ENCODE results near the gene TBL2.

DNA sequence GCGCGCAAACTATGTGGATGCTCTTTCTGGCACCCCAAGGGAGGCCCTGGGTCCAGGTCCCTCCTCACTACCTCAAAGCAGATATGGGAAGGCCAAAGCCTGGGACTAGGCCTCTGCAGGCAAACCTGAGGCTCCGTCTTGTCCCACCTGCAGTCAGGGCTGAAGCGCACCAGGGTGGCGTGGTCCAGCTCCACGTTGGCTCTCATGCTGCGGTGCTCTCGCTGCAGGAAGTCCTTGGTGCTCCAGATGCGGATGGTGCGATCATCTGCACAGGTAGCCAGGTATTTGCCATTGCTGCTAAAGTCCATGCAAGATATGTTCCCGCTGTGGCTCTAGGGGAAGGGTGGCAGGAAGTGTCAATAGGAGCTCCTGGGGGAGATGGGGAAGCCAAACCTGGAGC lies 4.6 kb downstream of the TBL2 start:
- TF ChIP-seq EZH2 (IDR thresholded peaks at IDR 0.05; ENCODE audit: insufficient read depth, poor library complexity, severe bottlenecking) (no peak), EZH2phosphoT487 (IDR thresholded peaks at IDR 0.05; ENCODE audit: insufficient read depth, low read depth) (no peak)
